Right atrium auricular region (tissue), 2 donors: Measurements from ENCODE around the gene TSPAN4. TPM values are rescaled to one million over a fixed set of nuclear protein-coding genes. Genes with fewer than 3 reads are reported as not detected.

Experiments used
- DNase-seq: peaks from one replicate; pipeline ENCODE4 v3.0.0-alpha.2; 2019; ENCODE audit warnings: low spot score
- H3K27ac ChIP-seq, 2 donors: fragments of 200-600 bp; sonication (generic); 1 replicate in 1 of 2; 2 replicates in 1 of 2; pipeline ENCODE4 v1.5.1; 2016 to 2019
- H3K27me3 ChIP-seq, 2 donors: fragments of 200-600 bp; sonication (generic); one replicate each; pipeline versions ENCODE4 v1.5.1 to v1.6.0; 2017 to 2019
- H3K36me3 ChIP-seq: fragments of 200-600 bp; sonication (generic); one replicate; pipeline ENCODE4 v1.5.1; 2016
- H3K4me1 ChIP-seq, 2 donors: fragments of 200-600 bp; sonication (generic); one replicate each; pipeline versions ENCODE4 v1.5.1 to v1.6.0; 2017 to 2019
- H3K4me3 ChIP-seq, 2 donors: fragments of 200-600 bp; sonication (generic); 1 replicate in 1 of 2; 2 replicates in 1 of 2; pipeline ENCODE4 v1.5.1; 2017 to 2019; ENCODE audit warnings: mild to moderate bottlenecking in 1 of 2, moderate library complexity in 1 of 2
- H3K9me3 ChIP-seq, 2 donors: fragments of 200-600 bp; sonication (generic); one replicate each; pipeline ENCODE4 v1.5.1; 2019
- total RNA-seq, 2 donors: library from RNA; depleted of rRNA; stranded (reverse); fragments of >200 nt; gene quantifications; one replicate each; pipeline ENCODE4 v1.1.0, GENCODE V29; 2016
- TF ChIP-seq, protein P1 (sequence below), 2 donors: fragments of 200-600 bp; sonication (generic); IDR thresholded peaks; one replicate each; pipeline ENCODE4 v1.5.1; 2019; ENCODE audit warnings: antibody characterized with exemption in 2 of 2

Gene TSPAN4
- total RNA-seq, 2 donors from 2014 or later: 37.2 to 81.0 TPM

DNA sequence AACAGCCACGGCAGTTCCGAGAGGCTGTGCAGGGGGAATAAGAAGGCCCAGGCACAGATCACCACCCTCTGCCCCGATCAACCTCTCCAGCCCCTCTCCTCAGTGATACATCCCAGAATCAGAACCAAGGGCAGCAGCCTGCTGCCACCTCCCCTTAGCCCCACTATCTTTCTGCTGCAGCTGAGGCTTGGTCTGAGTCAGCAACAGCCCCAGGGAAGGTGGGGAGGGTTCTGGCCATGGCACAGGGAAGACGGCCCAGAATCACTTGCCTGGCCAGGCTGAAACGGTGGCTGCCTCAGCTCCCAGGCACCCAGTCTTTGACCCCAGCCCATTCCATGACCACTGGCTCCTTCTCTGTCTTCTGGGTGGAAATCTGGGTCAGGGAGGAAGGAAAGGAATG, 65.6 kb downstream of the TSPAN4 start:
- Histone ChIP-seq H3K4me3 (no peak overlapping the region), H3K27me3 (no peaks in the 10 kb centered on the region), H3K4me1 (peaks cover 0 to 20% of the 10 kb centered on the region in 2 donors), H3K36me3 (peaks cover 12% of the 10 kb centered on the region), H3K27ac (no peak overlapping the region), H3K9me3 (no peaks in the 10 kb centered on the region)
- TF ChIP-seq, protein P1, sequence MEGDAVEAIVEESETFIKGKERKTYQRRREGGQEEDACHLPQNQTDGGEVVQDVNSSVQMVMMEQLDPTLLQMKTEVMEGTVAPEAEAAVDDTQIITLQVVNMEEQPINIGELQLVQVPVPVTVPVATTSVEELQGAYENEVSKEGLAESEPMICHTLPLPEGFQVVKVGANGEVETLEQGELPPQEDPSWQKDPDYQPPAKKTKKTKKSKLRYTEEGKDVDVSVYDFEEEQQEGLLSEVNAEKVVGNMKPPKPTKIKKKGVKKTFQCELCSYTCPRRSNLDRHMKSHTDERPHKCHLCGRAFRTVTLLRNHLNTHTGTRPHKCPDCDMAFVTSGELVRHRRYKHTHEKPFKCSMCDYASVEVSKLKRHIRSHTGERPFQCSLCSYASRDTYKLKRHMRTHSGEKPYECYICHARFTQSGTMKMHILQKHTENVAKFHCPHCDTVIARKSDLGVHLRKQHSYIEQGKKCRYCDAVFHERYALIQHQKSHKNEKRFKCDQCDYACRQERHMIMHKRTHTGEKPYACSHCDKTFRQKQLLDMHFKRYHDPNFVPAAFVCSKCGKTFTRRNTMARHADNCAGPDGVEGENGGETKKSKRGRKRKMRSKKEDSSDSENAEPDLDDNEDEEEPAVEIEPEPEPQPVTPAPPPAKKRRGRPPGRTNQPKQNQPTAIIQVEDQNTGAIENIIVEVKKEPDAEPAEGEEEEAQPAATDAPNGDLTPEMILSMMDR (IDR thresholded peaks at IDR 0.05): no peak
- no peak for DNase-seq

DNA sequence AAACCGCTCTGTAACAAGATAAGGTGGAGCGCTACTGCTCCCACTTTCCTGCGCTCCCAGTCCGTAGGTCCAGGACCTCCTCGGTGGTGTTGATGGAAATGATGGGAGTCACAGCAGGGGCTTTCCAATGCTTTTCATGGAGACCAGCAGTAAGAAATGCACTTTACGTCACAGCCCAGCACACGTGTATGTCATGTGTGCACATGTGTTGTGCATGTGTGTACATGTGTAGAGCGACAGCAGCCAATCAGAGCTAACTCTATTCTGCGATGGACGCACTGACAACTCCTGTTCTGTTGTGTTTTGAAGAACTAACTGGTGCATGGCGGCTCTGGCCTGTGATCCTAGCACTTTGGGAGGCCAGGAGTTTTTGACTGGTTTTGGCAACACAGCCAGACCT, 66.8 kb downstream of the TSPAN4 start:
- TF ChIP-seq, protein P1 (IDR thresholded peaks at IDR 0.05): no peak
- no peak for DNase-seq
- peaks cover 0 to 20% of the 10 kb centered on the region in 2 donors for H3K4me1 ChIP-seq
- H3K27me3 ChIP-seq: no peaks in the 10 kb centered on the region
- H3K27ac ChIP-seq: no peak overlapping the region
- no peak overlapping the region for H3K4me3 ChIP-seq
- no peaks in the 10 kb centered on the region for H3K9me3 ChIP-seq
- H3K36me3 ChIP-seq: peaks cover 3% of the 10 kb centered on the region

DNA sequence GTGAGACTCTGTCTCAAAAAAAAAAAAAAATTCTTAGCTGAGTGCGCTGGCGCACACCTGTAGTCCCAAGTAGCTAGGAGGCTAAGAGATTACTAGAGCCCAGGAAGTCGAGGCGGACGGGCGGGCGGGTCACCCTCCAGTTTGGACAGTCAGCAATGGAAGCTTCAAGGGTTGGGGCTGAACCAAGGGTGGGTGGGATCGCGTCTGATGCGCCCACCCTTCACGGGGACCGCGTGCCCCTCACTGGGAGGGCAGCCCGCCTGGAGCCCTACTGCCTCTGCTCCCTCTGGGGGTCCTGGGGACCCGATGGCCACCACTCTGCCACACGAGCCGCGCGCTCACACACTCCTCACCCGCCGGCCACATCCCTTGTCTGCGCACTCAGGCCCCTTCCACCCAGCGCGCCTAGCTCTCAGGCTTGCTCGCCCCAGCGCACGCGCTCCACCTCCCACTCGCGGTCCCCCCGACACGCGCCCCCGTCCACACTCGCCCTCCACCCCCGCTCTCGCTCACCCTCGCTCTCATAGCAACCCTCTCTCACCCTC, 67.5 kb downstream of the TSPAN4 start:
- Histone ChIP-seq H3K4me3 (peak overlapping the region; percentile 88 to 94), H3K9me3 (no peaks in the 10 kb centered on the region), H3K27me3 (no peaks in the 10 kb centered on the region), H3K4me1 (peaks cover 0 to 20% of the 10 kb centered on the region in 2 donors), H3K36me3 (no peaks in the 10 kb centered on the region), H3K27ac (peak overlapping the region; percentile 92 to 95)
- TF ChIP-seq, protein P1 (IDR thresholded peaks at IDR 0.05): no peak
- no peak for DNase-seq

DNA sequence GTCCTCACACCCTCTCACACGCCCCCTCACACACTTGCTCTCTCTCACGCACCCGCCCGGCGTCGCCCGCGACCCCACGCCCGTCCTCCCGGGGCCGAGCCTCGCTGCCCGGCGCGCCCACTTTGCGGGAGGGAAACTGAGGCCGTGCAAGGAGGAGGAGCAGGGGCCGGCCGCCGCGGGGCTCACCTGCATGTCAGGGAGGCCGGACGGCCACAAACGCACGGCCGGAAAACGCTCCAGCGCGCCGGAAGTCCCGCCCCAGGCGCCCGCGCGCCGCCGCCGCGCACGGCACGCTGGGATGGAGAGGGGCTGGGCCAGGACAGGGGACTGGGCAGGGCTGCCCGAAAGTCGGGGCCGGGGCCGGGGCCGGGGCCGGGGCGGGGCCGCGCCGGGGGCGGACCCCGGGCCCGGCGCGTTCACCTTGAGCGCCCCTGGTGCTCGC, 68.0 kb downstream of the TSPAN4 start, which contains the start of gene CHID1:
Gene CHID1 (minus strand): TSS at position 222 of the 442 bp plus-strand sequence. CDS start 5,994 bp downstream, outside the sequence.
- Histone ChIP-seq H3K27me3 (no peaks in the 10 kb centered on the region), H3K9me3 (no peaks in the 10 kb centered on the region), H3K27ac (peak within 1 kb of the TSS; percentile 92 to 95), H3K4me3 (peak within 1 kb of the TSS; percentile 88 to 94), H3K36me3 (no peaks in the 10 kb centered on the region), H3K4me1 (peaks cover 0 to 20% of the 10 kb centered on the region in 2 donors)
- DNase-seq: peak; percentile 82
- TF ChIP-seq, protein P1 (IDR thresholded peaks at IDR 0.05): no peak

DNA sequence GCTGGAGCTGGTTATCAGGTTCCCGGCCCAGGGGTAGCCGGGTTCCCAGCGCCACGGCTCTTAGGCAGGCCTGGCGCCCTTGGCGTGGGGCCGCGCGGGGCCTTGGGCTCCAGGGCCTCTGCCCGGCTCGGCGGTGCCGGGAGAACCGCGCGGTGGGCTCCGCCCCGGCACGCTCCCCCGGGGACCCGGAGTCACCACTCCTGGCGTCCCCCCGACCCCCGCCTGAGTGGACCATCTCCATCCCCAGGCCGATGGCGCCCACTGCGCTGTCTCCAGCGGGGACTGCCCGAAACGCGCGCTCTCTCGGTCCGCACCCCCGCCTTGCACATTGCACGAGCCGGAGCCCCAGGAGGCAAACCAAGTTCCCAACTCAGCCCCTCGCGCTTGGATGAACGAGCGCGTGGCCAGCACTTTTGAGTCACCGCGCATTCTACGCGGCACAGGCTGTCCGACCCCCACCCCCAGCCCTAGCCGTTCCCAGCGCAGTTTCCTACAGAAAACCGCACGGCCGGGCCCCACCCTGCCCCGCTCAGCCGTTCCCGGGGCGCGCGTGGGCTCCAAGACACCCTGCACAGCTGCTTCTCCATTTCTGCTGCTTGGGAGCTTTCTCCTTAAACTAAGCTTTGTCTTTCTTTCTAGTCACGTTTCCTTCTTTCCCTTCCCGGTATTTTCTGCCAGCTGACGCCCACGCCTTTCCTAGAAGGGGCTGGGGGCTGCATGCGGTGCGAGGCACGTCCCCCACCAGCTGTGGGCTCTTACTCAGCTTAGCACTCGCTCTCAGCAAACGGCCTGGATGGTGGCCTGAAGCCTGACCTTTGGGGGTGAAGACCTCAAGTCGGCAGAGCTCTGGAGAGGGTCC, 68.6 kb downstream of the TSPAN4 start:
- TF ChIP-seq, protein P1 (IDR thresholded peaks at IDR 0.05): no peak
- no peaks in the 10 kb centered on the region for H3K9me3 ChIP-seq
- peak; percentile 69 for DNase-seq
- H3K27ac ChIP-seq: peak overlapping the region; percentile 92 to 95
- no peaks in the 10 kb centered on the region for H3K27me3 ChIP-seq
- peaks cover 0 to 20% of the 10 kb centered on the region in 2 donors for H3K4me1 ChIP-seq
- peak overlapping the region; percentile 88 to 94 for H3K4me3 ChIP-seq
- no peaks in the 10 kb centered on the region for H3K36me3 ChIP-seq
